Measurements from ENCODE around the gene KCNMB2.

KCNMB2 gene

DNA sequence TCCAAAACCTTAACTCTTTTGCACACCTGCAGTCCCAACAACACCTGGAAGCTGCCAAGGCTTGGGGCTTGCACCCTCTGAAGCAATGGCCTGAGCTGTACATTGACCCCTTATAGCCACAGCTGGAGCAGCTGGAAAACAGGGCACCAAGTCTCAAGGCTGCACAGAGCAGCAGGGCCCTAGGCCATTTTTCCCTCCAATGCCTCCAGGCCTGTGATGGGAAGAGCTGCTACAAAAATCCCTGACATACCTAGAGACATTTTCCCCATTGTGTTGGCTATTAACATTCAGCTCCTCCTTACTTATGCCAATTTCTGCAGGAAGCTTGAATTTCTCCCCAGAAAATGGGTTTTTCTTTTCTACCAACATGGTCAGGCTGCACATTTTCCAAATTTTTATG lies 304.4 kb downstream of the KCNMB2 start:
- no peak for DNase-seq (ENCODE audit: low read depth)
- H3K4me3 ChIP-seq (ENCODE audit: low read depth, low read length), result no peak overlapping the region

DNA sequence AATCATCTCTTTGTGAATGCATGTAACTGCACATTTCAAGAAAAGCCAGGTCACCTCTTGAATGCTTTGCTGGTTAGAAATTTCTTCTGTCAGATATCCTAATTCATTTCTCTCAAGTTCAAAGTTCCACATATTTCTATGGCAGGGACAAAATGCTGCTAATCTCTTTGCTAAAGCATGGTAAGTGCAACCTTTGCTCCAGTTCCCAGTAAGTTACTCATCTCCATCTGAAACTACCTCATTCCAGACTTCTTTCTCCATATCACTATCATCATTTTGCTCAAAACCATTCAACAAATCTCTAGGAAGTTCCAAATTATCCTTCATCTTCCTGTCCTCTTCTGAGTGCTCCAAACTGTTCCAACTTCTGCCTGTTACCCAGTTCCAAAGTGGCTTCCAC lies 304.8 kb downstream of the KCNMB2 start:
- H3K4me3 ChIP-seq (ENCODE audit: low read depth, low read length), result no peak overlapping the region
- DNase-seq (ENCODE audit: low read depth), result no peak
- TF ChIP-seq, protein P1, sequence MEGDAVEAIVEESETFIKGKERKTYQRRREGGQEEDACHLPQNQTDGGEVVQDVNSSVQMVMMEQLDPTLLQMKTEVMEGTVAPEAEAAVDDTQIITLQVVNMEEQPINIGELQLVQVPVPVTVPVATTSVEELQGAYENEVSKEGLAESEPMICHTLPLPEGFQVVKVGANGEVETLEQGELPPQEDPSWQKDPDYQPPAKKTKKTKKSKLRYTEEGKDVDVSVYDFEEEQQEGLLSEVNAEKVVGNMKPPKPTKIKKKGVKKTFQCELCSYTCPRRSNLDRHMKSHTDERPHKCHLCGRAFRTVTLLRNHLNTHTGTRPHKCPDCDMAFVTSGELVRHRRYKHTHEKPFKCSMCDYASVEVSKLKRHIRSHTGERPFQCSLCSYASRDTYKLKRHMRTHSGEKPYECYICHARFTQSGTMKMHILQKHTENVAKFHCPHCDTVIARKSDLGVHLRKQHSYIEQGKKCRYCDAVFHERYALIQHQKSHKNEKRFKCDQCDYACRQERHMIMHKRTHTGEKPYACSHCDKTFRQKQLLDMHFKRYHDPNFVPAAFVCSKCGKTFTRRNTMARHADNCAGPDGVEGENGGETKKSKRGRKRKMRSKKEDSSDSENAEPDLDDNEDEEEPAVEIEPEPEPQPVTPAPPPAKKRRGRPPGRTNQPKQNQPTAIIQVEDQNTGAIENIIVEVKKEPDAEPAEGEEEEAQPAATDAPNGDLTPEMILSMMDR (IDR thresholded peaks at IDR 0.05; ENCODE audit: control insufficient read depth, extremely low read depth, insufficient read depth), result no peak

More for the DNA sequence above, 304.4 kb downstream of the KCNMB2 start:
- TF ChIP-seq, protein P1 (IDR thresholded peaks at IDR 0.05; ENCODE audit: control insufficient read depth, extremely low read depth, insufficient read depth), result no peak

- H3K4me3 ChIP-seq (ENCODE audit: low read depth, low read length), result no peak overlapping the region
- TF ChIP-seq, protein P1 (IDR thresholded peaks at IDR 0.05; ENCODE audit: control insufficient read depth, extremely low read depth, insufficient read depth), result no peak
- no peak for DNase-seq (ENCODE audit: low read depth)
Observed at GRCh38 chr3:178844916-178845315, 308.7 kb downstream of the KCNMB2 start.

GRCh38 chr3:178845420-178846118 lies 309.3 kb downstream of the KCNMB2 start:
- DNase-seq (ENCODE audit: low read depth), result no peak
- TF ChIP-seq, protein P1 (IDR thresholded peaks at IDR 0.05; ENCODE audit: control insufficient read depth, extremely low read depth, insufficient read depth), result no peak
- no peak overlapping the region for H3K4me3 ChIP-seq (ENCODE audit: low read depth, low read length)

DNA sequence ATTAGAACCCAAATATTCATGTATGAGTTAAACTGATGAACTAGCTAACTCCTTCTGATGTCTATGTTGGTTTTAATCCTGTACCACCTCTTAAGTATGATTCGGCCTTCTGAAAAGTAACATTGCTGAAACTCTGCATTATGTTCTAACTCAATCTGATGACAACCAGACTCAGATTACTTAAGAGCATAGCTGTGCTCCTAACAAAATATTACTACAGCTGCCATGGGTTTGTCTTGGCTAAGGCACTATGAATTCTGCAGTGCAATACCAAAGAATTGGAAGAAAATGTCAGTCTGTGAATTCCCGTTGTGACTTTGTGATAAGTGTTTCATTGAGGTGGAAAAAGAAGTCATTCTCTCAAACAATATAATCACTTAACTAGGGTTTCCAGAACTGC lies 311.0 kb downstream of the KCNMB2 start:
- H3K4me3 ChIP-seq (ENCODE audit: low read depth, low read length), result no peak overlapping the region
- TF ChIP-seq, protein P1 (IDR thresholded peaks at IDR 0.05; ENCODE audit: control insufficient read depth, extremely low read depth, insufficient read depth), result no peak
- DNase-seq (ENCODE audit: low read depth), result no peak

DNA sequence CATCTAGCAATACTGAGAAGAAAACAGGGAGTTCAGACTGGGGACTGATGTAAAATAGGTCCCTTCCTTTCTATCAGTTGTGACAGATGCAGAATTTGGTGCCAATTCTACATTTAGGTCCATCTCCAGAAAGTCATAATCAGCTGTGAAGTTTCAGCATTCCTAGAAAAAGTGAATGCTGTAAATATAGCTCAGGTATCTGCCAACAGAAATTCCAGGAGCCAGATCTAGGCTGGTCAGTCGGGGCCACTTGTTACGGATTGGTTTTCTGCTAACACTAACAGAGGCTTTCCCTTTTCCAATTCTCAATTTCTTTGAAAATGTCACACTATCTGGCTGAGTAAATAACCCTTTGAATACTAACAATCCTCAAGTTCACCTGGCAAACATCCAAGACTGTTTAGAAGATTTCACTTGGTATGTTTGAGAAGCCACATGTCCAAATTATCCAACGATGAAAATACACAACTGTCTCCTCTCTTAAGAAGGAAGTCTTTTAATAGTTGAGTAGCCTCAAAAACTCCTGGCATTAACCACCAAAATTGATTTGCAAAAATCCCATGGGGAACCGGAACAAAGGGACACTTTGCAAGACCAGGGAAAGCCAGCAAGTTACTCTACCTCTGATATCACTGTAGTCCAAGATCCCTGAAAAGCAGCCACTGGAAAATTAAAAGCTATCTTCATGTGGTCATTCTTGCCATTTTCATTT lies 313.1 kb downstream of the KCNMB2 start:
- no peak for DNase-seq (ENCODE audit: low read depth)
- H3K4me3 ChIP-seq (ENCODE audit: low read depth, low read length), result no peak overlapping the region
- TF ChIP-seq, protein P1 (IDR thresholded peaks at IDR 0.05; ENCODE audit: control insufficient read depth, extremely low read depth, insufficient read depth), result no peak
